Esophagus squamous epithelium (tissue), 4 donors: Measurements from ENCODE around the gene SNX2.

Experiments
- CTCF ChIP-seq, 6 experiments: fragments of 450-650 bp in 4 of 6; fragments of 200-600 bp in 2 of 6; sonication (generic) in 2 of 6; IDR thresholded peaks; one replicate each; pipeline ENCODE4 v1.5.1; 2016 to 2019; ENCODE audit warnings: antibody characterized with exemption in 6 of 6, mild to moderate bottlenecking in 4 of 6, moderate library complexity in 4 of 6
- POLR2A ChIP-seq, 4 donors: fragments of 450-650 bp; IDR thresholded peaks; one replicate each; pipeline ENCODE4 v1.6.1; 2017; ENCODE audit warnings: antibody characterized with exemption in 4 of 4, mild to moderate bottlenecking in 4 of 4, moderate library complexity in 3 of 4

GRCh38 chr5:122774861-122775549 lies at the start of gene SNX2:
- TF ChIP-seq CTCF (IDR thresholded peaks at IDR 0.05) (peak in 4 of 6 experiments; percentile 10 to 49 (median 22)), POLR2A (IDR thresholded peaks at IDR 0.05) (peak in 2 of 4 donors; percentile 53 to 80)
